HL-60/S4 treated with phorbol 12-myristate 13-acetate at 8.2 ng/mL for 4 days and 3 days (cell line): ENCODE data around the gene KLF13.

ENCODE experiments used
- in situ Hi-C: fragments of 300-500 bp; cut with MboI; formaldehyde crosslinking; loops from 2 replicates; pipeline ENCODE4 v1.15.0; 2022; ENCODE audit warnings: low sequenced_read_pairs

The KLF13 gene

DNA sequence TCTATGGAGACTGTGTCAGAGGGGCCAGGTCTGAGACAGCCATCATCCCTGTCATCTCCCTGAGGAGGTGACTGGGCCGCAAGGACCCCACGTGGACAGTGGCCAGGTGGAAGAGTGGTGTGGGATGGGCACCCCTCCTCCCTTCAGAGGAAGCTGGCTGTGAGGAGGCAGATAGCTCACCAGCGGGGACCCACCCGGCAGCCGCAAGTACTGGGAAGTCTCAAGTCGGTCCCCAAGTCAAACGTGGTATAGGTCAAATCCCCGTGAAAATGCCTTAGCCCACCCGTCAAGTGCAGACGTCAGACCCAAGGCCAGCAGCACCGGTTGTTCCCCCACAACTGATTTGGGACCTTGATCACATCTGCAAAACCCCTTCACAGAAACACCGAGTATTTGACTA lies 12.3 kb upstream of the KLF13 start:
- in situ Hi-C loops = no loop called here

- in situ Hi-C loops = no loop called here
These were observed 10.4 kb upstream of the KLF13 start for GRCh38 chr15:31316135-31316795.

GRCh38 chr15:31317017-31317416 lies 9.6 kb upstream of the KLF13 start:
- in situ Hi-C loops = no loop called here

DNA sequence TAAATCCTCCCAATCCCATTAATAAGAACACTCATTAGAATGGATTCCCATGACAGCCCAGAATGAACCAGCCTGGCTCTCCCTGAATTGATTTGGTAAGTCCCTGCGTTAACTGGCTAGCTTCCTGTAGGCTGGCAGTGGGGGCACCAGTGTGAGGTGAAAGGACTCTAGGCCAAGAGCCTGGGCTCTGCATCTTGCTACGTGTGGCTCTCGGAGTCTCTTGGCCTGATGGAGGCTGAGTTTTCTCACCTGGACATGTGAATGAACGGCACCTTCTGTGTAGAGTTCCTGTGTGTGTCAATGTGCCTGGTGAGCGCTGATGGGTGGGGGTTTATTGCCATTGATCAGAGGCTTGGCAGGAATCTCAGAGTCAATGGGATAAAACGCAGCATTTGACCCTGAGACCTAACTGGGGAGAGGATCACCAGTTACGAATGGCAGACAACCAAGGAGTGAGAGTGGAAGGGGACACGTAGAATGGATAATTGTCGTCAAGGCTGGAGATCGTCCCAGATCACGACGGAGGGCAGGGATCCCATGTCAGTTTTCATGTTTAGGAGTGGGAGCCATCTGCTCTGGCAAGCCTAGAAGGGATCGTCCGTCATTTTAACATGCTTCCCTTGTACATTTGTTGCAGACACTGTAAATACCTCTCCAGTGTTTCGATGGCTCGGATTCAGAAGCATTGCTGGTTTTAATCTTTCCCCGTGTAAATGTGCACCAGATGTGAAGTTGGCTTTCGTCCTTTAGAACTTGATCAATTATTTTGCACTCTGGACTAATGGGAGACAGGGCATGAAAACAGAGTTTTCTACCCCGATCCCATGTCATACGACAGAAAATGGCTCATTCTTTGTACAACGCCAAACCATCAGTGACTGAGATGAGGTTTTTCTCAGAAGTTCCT lies 9.0 kb upstream of the KLF13 start:
- in situ Hi-C loops = no loop called here

DNA sequence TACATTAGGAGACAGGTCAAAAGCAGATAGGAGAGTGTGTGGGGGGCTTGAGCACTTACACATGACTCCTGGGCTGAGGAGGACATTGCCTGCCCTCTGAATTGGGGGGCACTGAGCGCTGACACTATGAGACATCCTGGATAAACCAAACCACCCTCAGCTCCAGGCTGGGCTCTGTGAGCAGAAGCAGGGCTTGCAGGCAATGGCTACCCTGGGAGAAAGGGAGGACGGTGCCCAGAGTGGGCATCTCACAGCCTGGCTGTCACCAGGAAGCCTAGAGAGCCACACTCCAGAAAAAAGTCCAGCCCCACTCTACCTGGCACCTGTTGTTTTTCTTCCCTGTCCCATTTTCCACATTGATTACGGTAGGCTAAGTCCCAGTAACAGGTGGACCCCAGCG lies 8.2 kb upstream of the KLF13 start:
- in situ Hi-C loops = no loop called here

GRCh38 chr15:31320022-31320421 lies 6.6 kb upstream of the KLF13 start:
- in situ Hi-C loops = no loop called here

- in situ Hi-C loops = no loop called here
These were observed 5.2 kb upstream of the KLF13 start for GRCh38 chr15:31321418-31321817.

- in situ Hi-C loops = no loop called here
These were observed 4.1 kb upstream of the KLF13 start for GRCh38 chr15:31322504-31322903.

- in situ Hi-C loops = no loop called here
These were observed 3.0 kb upstream of the KLF13 start for GRCh38 chr15:31323627-31324026.

DNA sequence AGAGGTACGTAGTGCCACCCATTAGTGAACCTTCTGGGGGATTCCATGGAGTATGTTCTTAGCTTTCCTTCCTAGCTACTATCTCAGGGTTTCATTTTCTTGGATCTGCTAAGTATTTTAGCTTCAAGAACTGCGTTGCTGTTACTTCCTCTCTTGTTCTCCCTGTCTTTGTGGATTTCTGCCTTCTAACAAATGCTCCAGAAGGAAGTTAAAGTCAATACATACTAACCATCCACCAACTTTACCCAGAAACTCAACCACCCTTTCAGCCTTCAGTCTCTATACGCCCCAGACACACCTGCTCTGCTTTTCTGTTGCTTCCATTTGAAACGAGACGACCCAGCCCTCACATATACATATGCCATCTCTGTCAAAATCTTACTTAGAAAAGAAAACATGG lies 2.4 kb upstream of the KLF13 start:
- in situ Hi-C loops = no loop called here

DNA sequence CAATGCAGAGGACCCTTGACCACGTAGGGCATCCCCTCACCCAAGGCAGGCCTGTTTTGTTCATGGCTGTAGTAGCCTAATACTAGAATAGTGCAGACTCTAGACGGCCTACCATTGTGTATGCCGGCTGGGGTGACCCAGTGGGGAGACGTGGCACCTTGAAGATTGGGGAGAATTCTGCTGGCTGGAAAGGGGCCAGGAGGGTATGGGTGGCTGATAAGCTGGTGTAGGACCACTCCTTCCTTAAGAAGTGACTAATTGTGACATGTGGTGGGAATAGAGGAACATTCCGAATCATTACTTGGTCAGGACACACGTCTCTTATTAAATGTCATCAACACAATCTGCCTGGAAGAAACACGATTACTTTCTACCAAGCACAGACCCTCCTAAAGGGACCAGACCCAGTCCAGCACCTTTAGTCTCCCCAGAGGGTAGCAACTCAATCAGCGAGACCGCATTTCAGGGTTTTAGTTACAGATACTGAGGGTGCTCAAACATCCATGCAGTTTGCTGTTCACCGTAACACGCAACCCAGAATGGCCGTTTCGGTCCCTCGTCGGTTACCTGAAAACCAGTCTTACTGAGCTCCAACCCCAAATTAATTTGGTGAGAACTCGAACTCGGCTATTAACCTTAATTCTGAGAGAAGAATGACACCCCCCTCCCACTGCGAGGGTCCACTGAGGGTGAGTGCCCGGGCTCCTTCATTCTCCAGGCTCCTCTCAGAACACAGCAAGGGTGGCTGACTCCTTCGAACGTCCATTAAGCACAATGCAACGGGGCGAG lies 1.6 kb upstream of the KLF13 start:
- in situ Hi-C loops = no loop called here

DNA sequence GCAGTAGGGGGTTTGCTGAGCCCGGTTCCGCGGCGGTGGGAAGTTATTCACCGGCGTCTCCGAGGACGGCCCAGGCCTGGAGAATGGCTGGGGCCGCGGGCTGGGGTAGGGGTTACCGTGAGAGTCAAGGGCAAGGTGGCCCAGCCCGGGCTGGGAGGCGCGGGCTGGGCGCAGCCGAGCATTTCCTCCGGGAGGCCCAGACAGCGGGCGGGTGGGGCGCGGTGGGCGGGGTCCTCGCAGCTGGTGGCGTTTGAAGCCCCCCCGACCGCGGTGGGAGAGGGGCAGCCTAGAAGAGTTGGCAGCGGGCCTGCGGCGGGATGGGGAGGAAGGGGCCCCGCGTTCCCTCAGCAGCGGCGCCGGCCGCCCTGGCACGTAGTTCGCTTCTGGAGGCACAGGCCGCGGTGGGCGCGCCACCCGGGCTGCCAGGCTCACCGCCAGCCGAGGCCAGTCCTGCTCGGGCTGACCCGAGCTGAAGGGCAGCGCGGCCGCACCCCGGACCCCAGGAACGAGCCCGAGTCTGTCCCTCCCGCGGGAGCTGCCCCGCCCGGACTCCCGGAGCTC lies 960 bp upstream of the KLF13 start:
- in situ Hi-C loops = no loop called here

DNA sequence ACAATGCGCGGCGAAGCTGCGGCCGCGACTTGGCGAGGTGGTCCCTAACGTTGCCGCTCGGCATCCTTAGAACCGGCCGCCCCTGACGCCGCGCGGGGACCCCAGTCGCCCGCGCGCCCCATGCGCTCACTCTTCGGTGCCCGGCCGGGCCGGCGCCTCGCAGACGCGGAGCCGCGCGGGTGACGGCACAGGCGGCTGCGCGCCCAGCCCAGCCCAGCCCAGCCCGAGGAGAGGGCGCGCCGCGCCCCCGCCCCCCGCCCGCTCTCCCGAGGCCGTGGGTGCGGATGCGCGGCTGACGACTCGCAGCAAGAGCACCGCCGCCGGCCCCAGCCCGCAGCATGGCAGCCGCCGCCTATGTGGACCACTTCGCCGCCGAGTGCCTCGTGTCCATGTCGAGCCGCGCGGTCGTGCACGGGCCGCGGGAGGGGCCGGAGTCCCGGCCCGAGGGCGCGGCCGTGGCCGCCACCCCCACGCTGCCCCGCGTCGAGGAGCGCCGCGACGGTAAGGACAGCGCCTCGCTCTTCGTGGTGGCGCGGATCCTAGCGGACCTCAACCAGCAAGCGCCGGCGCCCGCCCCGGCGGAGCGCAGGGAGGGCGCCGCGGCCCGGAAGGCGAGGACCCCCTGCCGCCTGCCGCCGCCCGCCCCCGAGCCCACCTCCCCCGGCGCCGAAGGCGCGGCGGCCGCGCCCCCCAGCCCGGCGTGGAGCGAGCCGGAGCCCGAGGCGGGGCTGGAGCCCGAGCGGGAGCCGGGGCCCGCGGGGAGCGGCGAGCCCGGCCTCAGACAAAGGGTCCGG lies 437 bp downstream of the KLF13 start:
- in situ Hi-C loops = no loop called here

GRCh38 chr15:31327669-31328427 lies 1.2 kb downstream of the KLF13 start:
- in situ Hi-C loops = no loop called here

DNA sequence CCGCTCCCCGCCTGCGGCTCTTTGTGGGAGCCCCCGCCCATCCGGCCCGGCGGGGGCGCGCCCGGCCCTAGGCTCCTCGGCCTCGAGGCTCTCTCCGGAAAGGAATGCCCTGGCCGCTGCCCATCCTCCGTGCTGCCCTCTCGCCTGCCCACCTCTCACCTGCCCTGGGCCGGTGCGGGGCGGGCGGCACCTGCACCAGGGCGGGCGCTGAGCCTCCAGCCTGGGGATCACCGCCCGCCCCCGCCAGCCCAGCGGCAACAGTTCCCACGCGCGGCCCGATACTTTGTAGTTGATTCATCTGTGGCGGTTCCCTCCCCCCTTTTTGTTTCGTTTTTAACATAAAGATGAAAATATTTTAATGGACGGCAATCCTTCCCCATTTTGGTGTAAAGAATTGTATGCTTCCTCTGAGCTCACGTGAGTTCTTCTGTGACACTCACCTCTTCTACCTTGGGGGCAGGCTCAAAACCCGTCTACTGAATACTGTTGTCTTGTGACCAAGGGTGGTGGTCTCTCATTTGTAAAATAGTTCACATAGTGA lies 1.9 kb downstream of the KLF13 start:
- in situ Hi-C loops = no loop called here

- in situ Hi-C loops = no loop called here
These were observed 2.5 kb downstream of the KLF13 start for GRCh38 chr15:31328969-31329639.

GRCh38 chr15:31329640-31330010 lies 3.0 kb downstream of the KLF13 start:
- in situ Hi-C loops = no loop called here

DNA sequence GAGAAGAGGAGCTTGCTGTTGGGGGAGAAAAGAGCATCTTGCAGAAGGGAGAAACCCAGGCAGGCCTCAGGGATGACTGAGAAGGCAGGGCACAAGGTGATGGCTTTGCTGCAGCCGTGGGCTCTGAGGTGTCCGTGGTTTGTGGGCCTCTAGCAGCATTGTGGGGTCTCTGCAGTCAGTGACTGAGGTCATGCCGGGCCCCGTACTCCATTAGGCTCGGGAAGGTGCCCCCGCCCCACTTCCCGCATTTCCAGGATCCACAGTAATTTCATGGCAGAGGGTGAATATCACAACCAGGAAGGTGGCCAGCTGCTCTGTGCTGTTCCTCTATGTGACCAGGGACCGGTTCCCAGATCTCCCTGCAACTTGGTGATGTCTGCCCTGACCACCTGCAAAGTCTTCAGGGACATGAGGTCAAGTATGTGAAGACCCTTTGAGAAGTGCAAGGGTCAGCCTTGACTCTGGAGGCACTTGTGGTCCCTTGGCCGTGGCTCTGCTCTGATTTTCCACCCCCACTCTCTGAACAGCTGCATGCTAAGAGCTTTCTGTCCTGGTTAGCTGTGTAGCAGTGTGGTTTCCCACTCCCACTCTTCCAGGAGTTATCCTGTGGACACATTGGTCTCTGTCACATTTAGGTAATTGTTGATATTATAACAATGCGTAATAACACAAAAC lies 3.6 kb downstream of the KLF13 start:
- in situ Hi-C loops = no loop called here
